SK-N-SH (cell line): ENCODE measurements around the gene MSRB2.

ENCODE experiments used
- POLR2AphosphoS5 ChIP-seq: IDR thresholded peaks from 2 replicates; pipeline ENCODE4 v1.6.1; 2012; ENCODE audit warnings: low read depth, low read length
- TAF1 ChIP-seq: IDR thresholded peaks from 2 replicates; pipeline ENCODE4 v1.6.1; 2012; ENCODE audit warnings: low read depth, mild to moderate bottlenecking, low read length, moderate library complexity, borderline replicate concordance
- TCF12 ChIP-seq: IDR thresholded peaks from 2 replicates; pipeline ENCODE4 v1.4.0; 2012
- TF ChIP-seq, protein P1 (sequence below): fragments of 200-600 bp; sonication (generic); IDR thresholded peaks from 2 replicates; pipeline ENCODE4 v1.6.1; 2017; ENCODE audit warnings: antibody characterized with exemption, mild to moderate bottlenecking, moderate library complexity
- TF ChIP-seq, protein P2 (sequence below): fragments of 150-350 bp; IDR thresholded peaks from 2 replicates; pipeline ENCODE4 v1.6.1; 2016; ENCODE audit warnings: mild to moderate bottlenecking, low read depth, low read length
- TF ChIP-seq, protein P3 (sequence below): IDR thresholded peaks from 2 replicates; pipeline ENCODE4 v1.6.1; 2012; ENCODE audit warnings: mild to moderate bottlenecking, low read depth, low read length, moderate library complexity

DNA sequence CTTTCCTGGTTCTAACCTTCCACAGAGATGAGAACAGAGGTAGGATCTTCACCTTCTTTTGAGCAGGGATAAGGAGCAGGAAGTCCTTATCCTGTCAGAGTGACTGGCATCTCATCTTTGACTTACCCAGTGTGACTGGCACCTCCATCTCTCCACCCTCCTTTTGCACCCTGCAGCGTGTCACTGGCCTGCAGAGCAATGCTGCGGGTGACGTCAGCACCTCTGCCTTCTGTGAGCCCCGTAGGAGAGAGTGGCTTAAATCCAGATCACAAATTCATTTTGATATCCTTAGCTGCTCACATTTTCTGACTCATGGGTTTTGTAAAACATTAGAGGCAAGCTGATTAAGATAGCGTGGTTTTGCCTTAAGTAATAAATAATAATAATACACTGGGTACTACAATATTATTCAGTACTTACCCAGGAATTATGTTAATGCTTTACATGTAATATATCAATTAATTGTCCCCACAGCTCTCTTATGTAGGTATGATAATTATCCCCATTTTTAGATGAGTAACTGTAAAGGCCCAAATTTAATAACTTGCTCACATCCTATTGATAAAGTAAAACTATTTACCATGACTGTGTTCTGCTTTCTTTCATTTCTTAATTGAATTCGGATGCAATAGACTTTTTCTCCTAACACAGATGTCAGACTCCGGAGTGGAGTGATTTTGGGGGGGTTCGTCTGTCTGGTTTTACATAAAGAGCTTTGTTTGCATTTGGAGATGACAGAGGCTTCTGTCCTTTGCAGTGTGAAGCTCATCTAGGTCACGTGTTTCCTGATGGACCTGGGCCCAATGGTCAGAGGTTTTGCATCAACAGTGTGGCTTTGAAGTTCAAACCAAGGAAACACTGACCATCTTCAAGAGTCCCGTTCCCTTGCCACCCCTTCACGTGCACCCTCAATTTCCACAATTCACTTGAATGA lies 24.9 kb downstream of the MSRB2 start:
- TF ChIP-seq, protein P1, sequence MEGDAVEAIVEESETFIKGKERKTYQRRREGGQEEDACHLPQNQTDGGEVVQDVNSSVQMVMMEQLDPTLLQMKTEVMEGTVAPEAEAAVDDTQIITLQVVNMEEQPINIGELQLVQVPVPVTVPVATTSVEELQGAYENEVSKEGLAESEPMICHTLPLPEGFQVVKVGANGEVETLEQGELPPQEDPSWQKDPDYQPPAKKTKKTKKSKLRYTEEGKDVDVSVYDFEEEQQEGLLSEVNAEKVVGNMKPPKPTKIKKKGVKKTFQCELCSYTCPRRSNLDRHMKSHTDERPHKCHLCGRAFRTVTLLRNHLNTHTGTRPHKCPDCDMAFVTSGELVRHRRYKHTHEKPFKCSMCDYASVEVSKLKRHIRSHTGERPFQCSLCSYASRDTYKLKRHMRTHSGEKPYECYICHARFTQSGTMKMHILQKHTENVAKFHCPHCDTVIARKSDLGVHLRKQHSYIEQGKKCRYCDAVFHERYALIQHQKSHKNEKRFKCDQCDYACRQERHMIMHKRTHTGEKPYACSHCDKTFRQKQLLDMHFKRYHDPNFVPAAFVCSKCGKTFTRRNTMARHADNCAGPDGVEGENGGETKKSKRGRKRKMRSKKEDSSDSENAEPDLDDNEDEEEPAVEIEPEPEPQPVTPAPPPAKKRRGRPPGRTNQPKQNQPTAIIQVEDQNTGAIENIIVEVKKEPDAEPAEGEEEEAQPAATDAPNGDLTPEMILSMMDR: no peak
- TF ChIP-seq TCF12: peak; percentile 26; the same call in 1 of the 2 replicates
- TF ChIP-seq, protein P2, sequence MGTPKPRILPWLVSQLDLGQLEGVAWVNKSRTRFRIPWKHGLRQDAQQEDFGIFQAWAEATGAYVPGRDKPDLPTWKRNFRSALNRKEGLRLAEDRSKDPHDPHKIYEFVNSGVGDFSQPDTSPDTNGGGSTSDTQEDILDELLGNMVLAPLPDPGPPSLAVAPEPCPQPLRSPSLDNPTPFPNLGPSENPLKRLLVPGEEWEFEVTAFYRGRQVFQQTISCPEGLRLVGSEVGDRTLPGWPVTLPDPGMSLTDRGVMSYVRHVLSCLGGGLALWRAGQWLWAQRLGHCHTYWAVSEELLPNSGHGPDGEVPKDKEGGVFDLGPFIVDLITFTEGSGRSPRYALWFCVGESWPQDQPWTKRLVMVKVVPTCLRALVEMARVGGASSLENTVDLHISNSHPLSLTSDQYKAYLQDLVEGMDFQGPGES: no peak
- TF ChIP-seq, protein P3, sequence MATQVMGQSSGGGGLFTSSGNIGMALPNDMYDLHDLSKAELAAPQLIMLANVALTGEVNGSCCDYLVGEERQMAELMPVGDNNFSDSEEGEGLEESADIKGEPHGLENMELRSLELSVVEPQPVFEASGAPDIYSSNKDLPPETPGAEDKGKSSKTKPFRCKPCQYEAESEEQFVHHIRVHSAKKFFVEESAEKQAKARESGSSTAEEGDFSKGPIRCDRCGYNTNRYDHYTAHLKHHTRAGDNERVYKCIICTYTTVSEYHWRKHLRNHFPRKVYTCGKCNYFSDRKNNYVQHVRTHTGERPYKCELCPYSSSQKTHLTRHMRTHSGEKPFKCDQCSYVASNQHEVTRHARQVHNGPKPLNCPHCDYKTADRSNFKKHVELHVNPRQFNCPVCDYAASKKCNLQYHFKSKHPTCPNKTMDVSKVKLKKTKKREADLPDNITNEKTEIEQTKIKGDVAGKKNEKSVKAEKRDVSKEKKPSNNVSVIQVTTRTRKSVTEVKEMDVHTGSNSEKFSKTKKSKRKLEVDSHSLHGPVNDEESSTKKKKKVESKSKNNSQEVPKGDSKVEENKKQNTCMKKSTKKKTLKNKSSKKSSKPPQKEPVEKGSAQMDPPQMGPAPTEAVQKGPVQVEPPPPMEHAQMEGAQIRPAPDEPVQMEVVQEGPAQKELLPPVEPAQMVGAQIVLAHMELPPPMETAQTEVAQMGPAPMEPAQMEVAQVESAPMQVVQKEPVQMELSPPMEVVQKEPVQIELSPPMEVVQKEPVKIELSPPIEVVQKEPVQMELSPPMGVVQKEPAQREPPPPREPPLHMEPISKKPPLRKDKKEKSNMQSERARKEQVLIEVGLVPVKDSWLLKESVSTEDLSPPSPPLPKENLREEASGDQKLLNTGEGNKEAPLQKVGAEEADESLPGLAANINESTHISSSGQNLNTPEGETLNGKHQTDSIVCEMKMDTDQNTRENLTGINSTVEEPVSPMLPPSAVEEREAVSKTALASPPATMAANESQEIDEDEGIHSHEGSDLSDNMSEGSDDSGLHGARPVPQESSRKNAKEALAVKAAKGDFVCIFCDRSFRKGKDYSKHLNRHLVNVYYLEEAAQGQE: no peak
- TF ChIP-seq POLR2AphosphoS5: peak; percentile 28; the same call in 1 of the 2 replicates
- TF ChIP-seq TAF1: no peak
